ENCODE results near the gene TMEM236.

DNA sequence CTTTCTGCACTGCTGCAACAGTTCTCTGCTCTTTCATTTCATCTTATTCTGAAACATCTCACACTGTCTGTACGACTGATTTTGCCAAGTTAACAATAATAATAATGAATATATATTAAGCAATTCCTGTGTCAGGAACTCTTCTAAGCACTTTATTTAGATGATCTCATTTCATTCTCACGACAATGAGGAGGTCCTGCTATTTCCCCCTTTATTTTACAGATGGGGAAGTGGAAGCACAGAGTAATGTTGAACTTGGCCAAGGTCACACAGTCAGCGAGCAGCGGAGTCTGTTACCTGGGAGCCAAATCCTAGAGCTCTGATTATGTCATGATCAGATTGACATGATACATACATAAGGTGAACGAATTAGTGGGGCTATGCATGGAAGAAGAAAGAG, 63.0 kb downstream of the TMEM236 start:
- TF ChIP-seq RFX5 (IDR thresholded peaks at IDR 0.05) (no peak), MAZ (IDR thresholded peaks at IDR 0.05; ENCODE audit: borderline replicate concordance, low read depth, low read length) (no peak), HOXA7 (CRISPR knock-in tag; IDR thresholded peaks at IDR 0.05) (no peak), POLR2A (IDR thresholded peaks at IDR 0.05; ENCODE audit: low read length) (no peak), MAFK (IDR thresholded peaks at IDR 0.05; ENCODE audit: partially characterized antibody) (no peak), MYC (IDR thresholded peaks at IDR 0.05; ENCODE audit: borderline replicate concordance, low read length) (no peak), PHF8 (IDR thresholded peaks at IDR 0.05; ENCODE audit: borderline replicate concordance, low read depth) (no peak)
- TF ChIP-seq, protein P1, sequence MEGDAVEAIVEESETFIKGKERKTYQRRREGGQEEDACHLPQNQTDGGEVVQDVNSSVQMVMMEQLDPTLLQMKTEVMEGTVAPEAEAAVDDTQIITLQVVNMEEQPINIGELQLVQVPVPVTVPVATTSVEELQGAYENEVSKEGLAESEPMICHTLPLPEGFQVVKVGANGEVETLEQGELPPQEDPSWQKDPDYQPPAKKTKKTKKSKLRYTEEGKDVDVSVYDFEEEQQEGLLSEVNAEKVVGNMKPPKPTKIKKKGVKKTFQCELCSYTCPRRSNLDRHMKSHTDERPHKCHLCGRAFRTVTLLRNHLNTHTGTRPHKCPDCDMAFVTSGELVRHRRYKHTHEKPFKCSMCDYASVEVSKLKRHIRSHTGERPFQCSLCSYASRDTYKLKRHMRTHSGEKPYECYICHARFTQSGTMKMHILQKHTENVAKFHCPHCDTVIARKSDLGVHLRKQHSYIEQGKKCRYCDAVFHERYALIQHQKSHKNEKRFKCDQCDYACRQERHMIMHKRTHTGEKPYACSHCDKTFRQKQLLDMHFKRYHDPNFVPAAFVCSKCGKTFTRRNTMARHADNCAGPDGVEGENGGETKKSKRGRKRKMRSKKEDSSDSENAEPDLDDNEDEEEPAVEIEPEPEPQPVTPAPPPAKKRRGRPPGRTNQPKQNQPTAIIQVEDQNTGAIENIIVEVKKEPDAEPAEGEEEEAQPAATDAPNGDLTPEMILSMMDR (IDR thresholded peaks at IDR 0.05): no peak

All from A549 (cell line).